Measurements from ENCODE around the gene ING2.

DNA sequence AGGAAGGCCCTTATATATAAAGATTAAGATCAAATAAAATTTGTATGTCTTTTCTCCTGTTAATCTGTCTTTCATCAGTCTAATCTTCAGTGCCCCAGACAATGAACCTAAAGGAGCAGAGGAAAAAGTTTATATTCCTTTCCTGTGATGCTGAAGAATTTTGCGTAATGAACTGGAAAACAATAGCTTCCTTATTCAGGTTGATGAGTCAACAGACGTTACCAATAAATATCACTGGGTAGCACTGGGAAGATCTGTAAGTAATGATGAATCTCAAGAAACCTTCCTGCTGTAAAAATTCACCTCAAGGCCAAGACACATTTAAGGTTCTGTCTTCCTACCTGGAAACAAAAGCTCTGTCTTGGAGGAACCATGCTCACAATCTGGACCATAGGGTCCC is 34.9 kb upstream of the ING2 start:
- no peak for TF ChIP-seq EZH2phosphoT487 (IDR thresholded peaks at IDR 0.05; ENCODE audit: borderline replicate concordance)
- TF ChIP-seq RAD21 (IDR thresholded peaks at IDR 0.05; ENCODE audit: low read depth): no peak
- TF ChIP-seq, protein P1, sequence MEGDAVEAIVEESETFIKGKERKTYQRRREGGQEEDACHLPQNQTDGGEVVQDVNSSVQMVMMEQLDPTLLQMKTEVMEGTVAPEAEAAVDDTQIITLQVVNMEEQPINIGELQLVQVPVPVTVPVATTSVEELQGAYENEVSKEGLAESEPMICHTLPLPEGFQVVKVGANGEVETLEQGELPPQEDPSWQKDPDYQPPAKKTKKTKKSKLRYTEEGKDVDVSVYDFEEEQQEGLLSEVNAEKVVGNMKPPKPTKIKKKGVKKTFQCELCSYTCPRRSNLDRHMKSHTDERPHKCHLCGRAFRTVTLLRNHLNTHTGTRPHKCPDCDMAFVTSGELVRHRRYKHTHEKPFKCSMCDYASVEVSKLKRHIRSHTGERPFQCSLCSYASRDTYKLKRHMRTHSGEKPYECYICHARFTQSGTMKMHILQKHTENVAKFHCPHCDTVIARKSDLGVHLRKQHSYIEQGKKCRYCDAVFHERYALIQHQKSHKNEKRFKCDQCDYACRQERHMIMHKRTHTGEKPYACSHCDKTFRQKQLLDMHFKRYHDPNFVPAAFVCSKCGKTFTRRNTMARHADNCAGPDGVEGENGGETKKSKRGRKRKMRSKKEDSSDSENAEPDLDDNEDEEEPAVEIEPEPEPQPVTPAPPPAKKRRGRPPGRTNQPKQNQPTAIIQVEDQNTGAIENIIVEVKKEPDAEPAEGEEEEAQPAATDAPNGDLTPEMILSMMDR (IDR thresholded peaks at IDR 0.05 in 2 of 3, conservative IDR thresholded peaks at IDR 0.05 in 1 of 3; ENCODE audit: borderline replicate concordance in 1 of 3, insufficient read depth in 1 of 3, low read depth in 2 of 3, low read length in 2 of 3): no peak
- TF ChIP-seq SP1 (IDR thresholded peaks at IDR 0.05; ENCODE audit: low read depth): no peak
- no peak for TF ChIP-seq POLR2A (IDR thresholded peaks at IDR 0.05; ENCODE audit: borderline replicate concordance, extremely low read depth, insufficient read depth, insufficient read length)
- TF ChIP-seq POLR2AphosphoS5 (IDR thresholded peaks at IDR 0.05; ENCODE audit: low read depth, low read length): no peak
- TF ChIP-seq, protein P2, sequence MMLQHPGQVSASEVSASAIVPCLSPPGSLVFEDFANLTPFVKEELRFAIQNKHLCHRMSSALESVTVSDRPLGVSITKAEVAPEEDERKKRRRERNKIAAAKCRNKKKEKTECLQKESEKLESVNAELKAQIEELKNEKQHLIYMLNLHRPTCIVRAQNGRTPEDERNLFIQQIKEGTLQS (IDR thresholded peaks at IDR 0.05): no peak
- no peak for TF ChIP-seq ZNF274 (IDR thresholded peaks at IDR 0.05; ENCODE audit: low read depth, low read length)

All from HCT116 (cell line).